Vagina (tissue), 2 donors: ENCODE results near the gene PCBP3. TPM values are rescaled to one million over a fixed set of nuclear protein-coding genes. Genes with fewer than 3 reads are reported as not detected.
"Not testable (repeated sequence)": the region's sequence is repeated elsewhere in the genome, so short reads cannot be mapped to it uniquely, and the experiment has no call there.

Source experiments
- DNase-seq, 2 donors: peaks; one replicate each; pipeline ENCODE4 v3.0.0-alpha.2; 2017; ENCODE audit errors: extremely low spot score in 2 of 2
- H3K27ac ChIP-seq: fragments of 200-600 bp; sonication (generic); one replicate; pipeline ENCODE4 v1.5.1; 2019
- H3K27me3 ChIP-seq: fragments of 200-600 bp; sonication (generic); one replicate; pipeline ENCODE4 v1.5.1; 2019
- H3K36me3 ChIP-seq, 2 donors: fragments of 200-600 bp; sonication (generic); one replicate each; pipeline ENCODE4 v1.5.1; 2017 to 2019
- H3K4me1 ChIP-seq: fragments of 200-600 bp; sonication (generic); one replicate; pipeline ENCODE4 v1.5.1; 2019
- H3K4me3 ChIP-seq, 2 donors: fragments of 200-600 bp; sonication (generic); 1 replicate in 1 of 2; 2 replicates in 1 of 2; pipeline ENCODE4 v1.5.1; 2016 to 2019
- H3K9me3 ChIP-seq: fragments of 200-600 bp; sonication (generic); one replicate; pipeline ENCODE4 v1.5.1; 2019
- CTCF ChIP-seq, 3 experiments: fragments of 450-650 bp in 2 of 3; fragments of 200-600 bp in 1 of 3; sonication (generic) in 1 of 3; IDR thresholded peaks; one replicate each; pipeline ENCODE4 v1.5.1; 2017 to 2019; ENCODE audit warnings: antibody characterized with exemption in 3 of 3, mild to moderate bottlenecking in 2 of 3, moderate library complexity in 2 of 3
- POLR2A ChIP-seq, 2 donors: fragments of 450-650 bp; IDR thresholded peaks; one replicate each; pipeline ENCODE4 v1.6.1; 2017; ENCODE audit warnings: antibody characterized with exemption in 2 of 2, mild to moderate bottlenecking in 2 of 2, moderate library complexity in 2 of 2
- POLR2AphosphoS5 ChIP-seq, 2 donors: sonication (generic); formaldehyde crosslinking; IDR thresholded peaks; one replicate each; pipeline ENCODE4 v1.9.0; 2017; ENCODE audit warnings: antibody characterized with exemption in 2 of 2, mild to moderate bottlenecking in 2 of 2, low read depth in 1 of 2; ENCODE audit not compliant: insufficient read depth in 1 of 2
- intact Hi-C: fragments of 100-400 bp; cut with DNase I; formaldehyde crosslinking; loops from one replicate; pipeline ENCODE4 v1.15.1; 2023
- total RNA-seq: library from RNA; depleted of rRNA; stranded (reverse); fragments of >200 nt; gene quantifications from one replicate; pipeline ENCODE4 v1.2.3, GENCODE V29; 2016

The PCBP3 gene
- total RNA-seq, 1 donor from 2014 or later = 4.9 TPM

DNA sequence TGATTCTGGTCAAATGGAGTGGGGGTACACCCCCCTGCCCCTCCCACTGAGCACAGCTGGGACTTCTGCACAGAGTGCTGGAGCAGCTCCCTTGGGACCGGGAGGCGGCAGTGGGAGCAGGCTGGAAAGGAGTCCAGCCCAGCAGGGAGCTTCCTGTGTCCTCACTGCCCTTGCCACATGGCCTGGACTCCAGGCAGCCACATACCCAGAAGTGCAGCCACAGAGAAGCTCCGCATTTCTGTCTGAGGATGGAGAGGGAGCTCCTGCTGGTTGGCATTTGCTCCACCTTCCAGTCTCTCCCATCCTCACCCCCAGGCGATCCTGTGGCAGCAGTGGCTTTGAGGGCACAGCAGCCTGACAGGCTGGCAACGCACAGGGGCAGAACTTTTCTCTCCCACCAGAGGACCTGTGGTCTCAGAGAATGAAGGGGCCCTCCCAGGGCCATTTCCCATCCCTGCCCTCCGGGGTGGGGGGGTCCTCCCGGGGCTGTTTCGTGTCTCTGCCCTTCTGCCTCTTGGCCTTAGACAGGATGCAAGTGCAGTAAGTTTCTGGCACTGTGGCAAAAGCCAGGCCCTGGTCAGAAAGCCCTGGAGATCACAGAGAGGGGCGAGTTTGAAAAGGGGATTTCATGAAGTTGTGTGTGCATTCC is 234.4 kb downstream of the PCBP3 start:
- Histone ChIP-seq H3K27ac (no peak overlapping the region), H3K36me3 (no peaks in the 10 kb centered on the region), H3K9me3 (no peaks in the 10 kb centered on the region), H3K4me3 (no peak overlapping the region), H3K4me1 (peaks cover 14% of the 10 kb centered on the region), H3K27me3 (no peaks in the 10 kb centered on the region)
- no peak for DNase-seq
- intact Hi-C loops = no loop called here
- TF ChIP-seq POLR2AphosphoS5 (IDR thresholded peaks at IDR 0.05; ENCODE audit: insufficient read depth in 1 of 2, low read depth in 1 of 2) (no peak), CTCF (IDR thresholded peaks at IDR 0.05) (no peak), POLR2A (IDR thresholded peaks at IDR 0.05) (no peak)

GRCh38 chr21:45880097-45881068 is 236.9 kb downstream of the PCBP3 start:
- no peak for DNase-seq
- no peak for TF ChIP-seq POLR2AphosphoS5 (IDR thresholded peaks at IDR 0.05; ENCODE audit: insufficient read depth in 1 of 2, low read depth in 1 of 2)
- TF ChIP-seq CTCF (IDR thresholded peaks at IDR 0.05) = no peak
- no peak for TF ChIP-seq POLR2A (IDR thresholded peaks at IDR 0.05)
- H3K4me1 ChIP-seq = peaks cover 5% of the 10 kb centered on the region
- no peak overlapping the region for H3K27ac ChIP-seq
- H3K36me3 ChIP-seq = no peaks in the 10 kb centered on the region
- no peaks in the 10 kb centered on the region for H3K9me3 ChIP-seq
- no peaks in the 10 kb centered on the region for H3K27me3 ChIP-seq
- no peak overlapping the region for H3K4me3 ChIP-seq
- intact Hi-C loops = no loop called here

DNA sequence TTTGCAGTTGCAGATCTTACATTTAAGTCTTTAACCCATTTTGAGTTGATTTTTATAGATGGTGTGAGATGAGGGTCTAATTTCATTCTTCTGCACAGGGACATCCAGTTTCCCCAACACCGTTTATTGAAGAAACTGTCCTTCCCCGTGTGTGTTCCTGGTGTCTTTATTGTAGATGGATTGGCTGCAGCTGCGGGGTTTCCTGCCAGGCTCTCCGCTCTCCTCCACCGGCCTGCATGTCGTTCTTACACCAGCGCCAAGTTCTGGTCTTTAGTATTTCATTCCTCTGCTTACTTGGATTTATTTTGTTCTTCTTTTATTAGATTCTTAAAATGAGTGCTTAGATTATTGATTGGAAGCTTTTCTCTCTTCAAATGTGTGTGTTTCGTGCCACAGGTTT is 239.1 kb downstream of the PCBP3 start:
- H3K4me3 ChIP-seq = no peak overlapping the region
- intact Hi-C loops = no loop called here
- no peaks in the 10 kb centered on the region for H3K36me3 ChIP-seq
- peaks cover 12% of the 10 kb centered on the region for H3K4me1 ChIP-seq
- no peaks in the 10 kb centered on the region for H3K27me3 ChIP-seq
- no peak for TF ChIP-seq CTCF (IDR thresholded peaks at IDR 0.05)
- TF ChIP-seq POLR2A (IDR thresholded peaks at IDR 0.05) = no peak
- no peak for TF ChIP-seq POLR2AphosphoS5 (IDR thresholded peaks at IDR 0.05; ENCODE audit: insufficient read depth in 1 of 2, low read depth in 1 of 2)
- H3K27ac ChIP-seq = no peak overlapping the region
- no peaks in the 10 kb centered on the region for H3K9me3 ChIP-seq
- DNase-seq = no peak

- no peak for DNase-seq
- intact Hi-C loops = no loop called here
- Histone ChIP-seq H3K9me3 (no peaks in the 10 kb centered on the region), H3K4me1 (peaks cover 15% of the 10 kb centered on the region), H3K27ac (no peak overlapping the region), H3K27me3 (no peaks in the 10 kb centered on the region), H3K36me3 (no peaks in the 10 kb centered on the region), H3K4me3 (no peak overlapping the region)
- no peak for TF ChIP-seq CTCF (IDR thresholded peaks at IDR 0.05)
- no peak for TF ChIP-seq POLR2A (IDR thresholded peaks at IDR 0.05)
- TF ChIP-seq POLR2AphosphoS5 (IDR thresholded peaks at IDR 0.05; ENCODE audit: insufficient read depth in 1 of 2, low read depth in 1 of 2) = no peak
Observed at GRCh38 chr21:45883090-45883489, 239.6 kb downstream of the PCBP3 start.

- TF ChIP-seq POLR2AphosphoS5 (IDR thresholded peaks at IDR 0.05; ENCODE audit: insufficient read depth in 1 of 2, low read depth in 1 of 2) (no peak), CTCF (IDR thresholded peaks at IDR 0.05) (no peak), POLR2A (IDR thresholded peaks at IDR 0.05) (no peak)
- Histone ChIP-seq H3K9me3 (no peaks in the 10 kb centered on the region), H3K4me1 (peaks cover 15% of the 10 kb centered on the region), H3K27me3 (no peaks in the 10 kb centered on the region), H3K4me3 (no peak overlapping the region), H3K36me3 (no peaks in the 10 kb centered on the region), H3K27ac (no peak overlapping the region)
- intact Hi-C loops = no loop called here
- DNase-seq = no peak
Observed at GRCh38 chr21:45885597-45885929, 242.0 kb downstream of the PCBP3 start.

GRCh38 chr21:45885930-45886601 is 242.5 kb downstream of the PCBP3 start:
- DNase-seq, H3K27ac ChIP-seq, H3K27me3 ChIP-seq, intact Hi-C loops, H3K9me3 ChIP-seq, H3K4me3 ChIP-seq, H3K36me3 ChIP-seq: not testable (repeated sequence)
- peaks cover 15% of the 10 kb centered on the region for H3K4me1 ChIP-seq
